HG02610 (cell line): ENCODE data around the gene EXOSC7.
"Not testable (repeated sequence)": the region's sequence is repeated elsewhere in the genome, so short reads cannot be mapped to it uniquely, and the experiment has no call there.

Experiments used
- ATAC-seq: cut with Tn5 transposase; IDR thresholded peaks from one replicate; pipeline ENCODE4 v1.9.1; 2021; ENCODE audit warnings: mild to moderate bottlenecking, moderate library complexity; ENCODE audit not compliant: unreplicated experiment

EXOSC7 gene

GRCh38 chr3:44976002-44976815 is at the start of gene EXOSC7, which contains the start of gene ZDHHC3:
EXOSC7 (plus strand) TSS chr3:44976244; CDS start chr3:44976278, 34 bp downstream.
ZDHHC3 (minus strand) TSS chr3:44976174; CDS start chr3:44959436, 16,738 bp downstream.
- ATAC-seq: peak; percentile 79

- ATAC-seq: no peak
Observed at GRCh38 chr3:44926921-44927320, 49.1 kb upstream of the EXOSC7 start.

DNA sequence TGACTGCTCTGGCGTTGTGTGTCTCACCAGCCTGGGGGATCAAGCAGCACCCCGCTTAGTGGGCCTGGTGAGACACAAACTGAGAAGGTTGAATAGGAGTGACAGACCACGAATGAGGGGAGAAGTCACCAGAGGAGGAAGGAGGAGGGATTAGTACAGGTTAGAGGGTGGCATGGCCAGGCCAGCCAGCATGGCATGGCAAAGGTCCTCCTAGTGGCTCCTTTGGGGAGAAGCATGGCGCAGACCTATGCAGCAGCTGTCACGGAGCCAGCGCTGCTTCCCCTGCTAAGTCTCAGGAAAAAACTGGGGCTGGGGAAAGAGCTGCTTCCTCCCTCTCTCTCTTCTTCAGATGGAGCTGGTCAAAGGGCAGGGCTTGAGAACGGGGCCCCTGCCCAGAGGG is 48.7 kb upstream of the EXOSC7 start:
- ATAC-seq: no peak

GRCh38 chr3:44929782-44930181 is 46.3 kb upstream of the EXOSC7 start:
- no peak for ATAC-seq

- no peak for ATAC-seq
Observed at GRCh38 chr3:44930911-44931310, 45.1 kb upstream of the EXOSC7 start.

- ATAC-seq: no peak
Observed at GRCh38 chr3:44931791-44932190, 44.3 kb upstream of the EXOSC7 start.

- no peak for ATAC-seq
Observed at GRCh38 chr3:44932271-44932670, 43.8 kb upstream of the EXOSC7 start.

DNA sequence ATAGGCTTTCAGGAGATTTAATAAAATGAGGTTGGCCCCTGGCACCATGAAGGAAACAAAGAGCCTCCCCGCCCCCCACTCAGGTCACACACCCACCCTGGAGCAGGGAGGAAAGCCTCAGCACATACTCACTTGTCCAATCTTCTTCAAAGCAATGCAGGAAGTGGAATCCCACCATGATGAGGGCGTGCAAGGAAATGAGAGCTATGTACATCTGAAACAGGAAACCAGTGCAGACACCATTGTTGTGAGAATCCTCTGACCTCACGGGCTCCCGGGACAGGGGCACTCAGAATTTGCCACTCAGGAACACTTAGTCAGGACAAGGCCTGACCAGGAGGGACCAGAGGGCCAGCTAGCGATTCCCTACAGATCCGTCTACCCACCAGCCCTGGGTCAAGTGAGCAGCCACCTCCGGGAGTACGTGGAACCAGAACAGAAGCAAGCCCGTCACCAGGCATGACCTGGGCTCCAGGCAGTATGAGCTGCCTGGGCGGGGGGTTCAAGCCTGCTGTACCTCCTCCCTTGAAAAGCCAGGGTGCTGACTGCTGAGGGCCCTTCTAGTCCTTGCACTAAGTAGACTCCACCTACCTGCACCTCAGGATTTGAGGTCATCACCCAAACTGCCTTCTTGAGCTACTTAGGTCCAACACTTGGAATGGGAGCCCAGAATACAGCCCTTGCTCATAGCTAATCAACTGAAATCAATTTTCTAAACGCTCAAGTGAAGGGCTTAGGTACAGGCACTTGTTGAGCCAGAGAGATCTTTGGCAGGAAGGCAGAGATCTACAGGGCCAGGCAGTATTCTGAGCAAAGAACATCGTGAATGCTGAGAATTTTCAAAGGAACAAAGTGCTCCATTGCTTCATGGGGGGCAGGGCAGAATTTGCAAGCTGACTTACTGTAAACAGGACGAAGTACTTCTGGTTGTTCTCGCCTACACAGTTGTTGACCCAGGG is 42.8 kb upstream of the EXOSC7 start:
- no peak for ATAC-seq

DNA sequence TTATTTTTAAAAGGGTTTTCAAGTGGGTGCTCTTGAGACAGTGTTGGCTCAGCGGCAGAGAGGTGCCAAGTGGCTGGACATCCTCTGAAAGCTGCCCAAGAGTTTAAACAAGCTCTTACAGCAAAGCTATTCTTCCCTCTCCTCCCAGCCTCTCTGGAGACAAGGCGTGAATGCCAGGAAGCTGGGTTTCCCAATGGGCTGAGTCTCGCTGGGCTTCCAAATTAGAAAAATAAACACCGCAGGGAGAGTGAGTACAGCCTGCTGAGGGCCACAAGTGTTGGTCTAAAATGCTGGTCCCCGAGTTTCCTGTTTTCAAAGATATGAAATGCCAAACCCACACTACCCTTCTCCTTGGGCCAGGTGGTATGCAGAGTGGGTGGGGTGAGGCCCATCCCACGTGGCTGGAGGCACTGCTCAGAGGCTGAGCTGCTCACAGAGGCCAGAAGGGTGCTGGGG is 36.4 kb upstream of the EXOSC7 start:
- ATAC-seq: no peak

GRCh38 chr3:44942202-44942921 is 33.7 kb upstream of the EXOSC7 start:
- no peak for ATAC-seq

- no peak for ATAC-seq
Observed at GRCh38 chr3:44948239-44948638, 27.8 kb upstream of the EXOSC7 start.

- not testable (repeated sequence) for ATAC-seq
Observed at GRCh38 chr3:44949770-44950169, 26.3 kb upstream of the EXOSC7 start.

- no peak for ATAC-seq
Observed at GRCh38 chr3:44950275-44950734, 25.7 kb upstream of the EXOSC7 start.

GRCh38 chr3:44952689-44953088 is 23.4 kb upstream of the EXOSC7 start:
- no peak for ATAC-seq

GRCh38 chr3:44954304-44954703 is 21.7 kb upstream of the EXOSC7 start:
- ATAC-seq: no peak

DNA sequence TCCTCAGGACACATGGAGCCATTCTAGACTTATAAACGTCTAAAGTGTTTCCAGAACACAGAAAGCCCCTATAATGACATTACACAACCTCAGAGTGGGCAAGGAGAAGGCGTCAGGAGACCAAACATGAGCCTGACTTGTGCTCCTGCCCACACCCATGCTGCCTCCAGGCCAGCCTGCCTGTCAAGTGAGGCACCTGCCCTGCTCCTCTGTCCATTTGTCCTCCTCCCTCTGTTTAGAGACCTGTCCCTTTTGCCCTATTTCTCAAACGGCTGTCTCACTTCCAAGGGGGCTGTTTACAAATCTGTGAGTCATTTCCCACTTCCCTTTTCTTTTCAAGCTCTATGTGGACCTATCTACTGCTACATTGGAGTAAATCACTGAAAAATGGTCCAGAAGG is 21.1 kb upstream of the EXOSC7 start:
- ATAC-seq: peak; percentile 77

DNA sequence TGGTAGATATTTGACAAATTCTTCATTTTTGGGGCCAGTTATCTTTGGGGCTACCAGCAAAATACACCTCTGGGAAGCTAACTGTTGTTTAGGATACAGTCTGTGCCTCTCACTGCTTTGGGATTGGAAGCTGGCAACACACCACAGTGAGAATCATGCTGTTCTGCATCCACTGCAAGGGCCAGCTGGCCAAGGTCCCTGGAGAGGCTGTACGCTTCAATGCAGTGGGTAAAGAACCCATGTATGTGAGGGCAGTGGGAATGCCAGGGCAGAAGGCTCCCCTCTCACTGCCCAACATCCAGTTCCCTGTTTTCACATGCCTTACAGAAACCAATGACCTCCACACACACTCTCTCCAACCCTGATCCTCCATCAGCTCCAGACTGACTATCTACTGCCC is 20.1 kb upstream of the EXOSC7 start:
- ATAC-seq: no peak

GRCh38 chr3:44957986-44958385 is 18.1 kb upstream of the EXOSC7 start:
- ATAC-seq: no peak

- no peak for ATAC-seq
Observed at GRCh38 chr3:44958386-44958785, 17.7 kb upstream of the EXOSC7 start.

GRCh38 chr3:44960387-44961026 is 15.5 kb upstream of the EXOSC7 start:
- ATAC-seq: peak; percentile 61
